ENCODE results near the gene AFP. TPM values are rescaled to one million over a fixed set of nuclear protein-coding genes. Genes with fewer than 3 reads are reported as not detected.
A peak's percentile ranks its signal among the peaks of the same experiment; 100 is the strongest.

Gene AFP
- total RNA-seq, 1 experiment from 2014 or later = 4.9 TPM

DNA sequence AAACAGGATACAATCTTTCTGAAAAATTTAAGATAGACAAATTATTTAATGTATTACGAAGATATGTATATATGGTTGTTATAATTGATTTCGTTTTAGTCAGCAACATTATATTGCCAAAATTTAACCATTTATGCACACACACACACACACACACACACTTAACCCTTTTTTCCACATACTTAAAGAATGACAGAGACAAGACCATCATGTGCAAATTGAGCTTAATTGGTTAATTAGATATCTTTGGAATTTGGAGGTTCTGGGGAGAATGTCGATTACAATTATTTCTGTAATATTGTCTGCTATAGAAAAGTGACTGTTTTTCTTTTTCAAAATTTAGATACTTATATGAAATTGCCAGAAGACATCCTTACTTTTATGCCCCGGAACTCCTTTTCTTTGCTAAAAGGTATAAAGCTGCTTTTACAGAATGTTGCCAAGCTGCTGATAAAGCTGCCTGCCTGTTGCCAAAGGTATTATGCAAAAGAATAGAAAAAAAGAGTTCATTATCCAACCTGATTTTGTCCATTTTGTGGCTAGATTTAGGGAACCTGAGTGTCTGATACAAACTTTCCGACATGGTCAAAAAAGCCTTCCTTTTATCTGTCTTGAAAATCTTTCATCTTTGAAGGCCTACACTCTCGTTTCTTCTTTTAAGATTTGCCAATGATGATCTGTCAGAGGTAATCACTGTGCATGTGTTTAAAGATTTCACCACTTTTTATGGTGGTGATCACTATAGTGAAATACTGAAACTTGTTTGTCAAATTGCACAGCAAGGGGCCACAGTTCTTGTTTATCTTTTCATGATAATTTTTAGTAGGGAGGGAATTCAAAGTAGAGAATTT is 26.8 kb upstream of the AFP start:
- Histone ChIP-seq H3K27ac (ENCODE audit: insufficient read length, low read depth, low read length) (no peak overlapping the region), H3K4ac (ENCODE audit: low read depth, low read length) (no peak overlapping the region), H4K8ac (replicated peaks; ENCODE audit: insufficient read length, low read depth, low read length) (no peak overlapping the region), H2BK5ac (ENCODE audit: insufficient read length, low read length) (no peak overlapping the region), H3K9me3 (ENCODE audit: control insufficient read depth, low read depth, low read length) (no peaks in the 10 kb centered on the region), H2AK5ac (ENCODE audit: insufficient read length, low read length) (no peak overlapping the region), H3K79me1 (ENCODE audit: insufficient read depth, low read depth, low read length, poor library complexity, severe bottlenecking) (no peaks in the 10 kb centered on the region), H2AFZ (ENCODE audit: low read length) (no peak overlapping the region), H3K18ac (ENCODE audit: insufficient read length, low read depth, low read length) (no peak overlapping the region), H3T11ph (ENCODE audit: low read length) (no peak overlapping the region), H3K56ac (ENCODE audit: insufficient read length, low read depth, low read length) (no peak overlapping the region), H2BK15ac (ENCODE audit: low read depth, low read length) (no peak overlapping the region), H3K4me1 (ENCODE audit: insufficient read depth, low read length) (0 out of 2 replicates have a peak, but pooled peaks cover 2% of the 10 kb centered on the region), H2BK120ac (ENCODE audit: low read depth, low read length, poor library complexity, severe bottlenecking) (no peak overlapping the region), H2BK20ac (ENCODE audit: low read depth, low read length, poor library complexity, severe bottlenecking) (no peak overlapping the region), H3K9ac (ENCODE audit: extremely low read depth, insufficient read length, low read length) (no peak overlapping the region), H4K91ac (ENCODE audit: insufficient read length, low read depth, low read length) (no peak overlapping the region), H3K14ac (ENCODE audit: insufficient read depth, low read length) (no peak overlapping the region), H2BK12ac (ENCODE audit: insufficient read length, low read depth, low read length) (no peak overlapping the region), H4K5ac (ENCODE audit: insufficient read length, low read depth, low read length) (no peak overlapping the region), H3K79me2 (ENCODE audit: insufficient read depth, low read length) (no peaks in the 10 kb centered on the region), H3K23ac (ENCODE audit: insufficient read length, low read depth, low read length) (no peak overlapping the region), H4K20me1 (ENCODE audit: control insufficient read depth, insufficient read depth, insufficient read length) (no peaks in the 10 kb centered on the region), H3K27me3 (ENCODE audit: insufficient read depth, low read length) (no peaks in the 10 kb centered on the region), H3K23me2 (ENCODE audit: insufficient read length, low read depth, low read length, poor library complexity, severe bottlenecking) (no peaks in the 10 kb centered on the region), H3K4me2 (ENCODE audit: insufficient read depth, insufficient read length, low read length) (no peak overlapping the region)
- no peaks in the 10 kb centered on the region for H3K36me3 Mint-ChIP-seq (ENCODE audit: insufficient read depth in 1 of 3, low read depth in 3 of 3)
- H3K4me3 Mint-ChIP-seq = no peak overlapping the region
- TF ChIP-seq, protein P1, sequence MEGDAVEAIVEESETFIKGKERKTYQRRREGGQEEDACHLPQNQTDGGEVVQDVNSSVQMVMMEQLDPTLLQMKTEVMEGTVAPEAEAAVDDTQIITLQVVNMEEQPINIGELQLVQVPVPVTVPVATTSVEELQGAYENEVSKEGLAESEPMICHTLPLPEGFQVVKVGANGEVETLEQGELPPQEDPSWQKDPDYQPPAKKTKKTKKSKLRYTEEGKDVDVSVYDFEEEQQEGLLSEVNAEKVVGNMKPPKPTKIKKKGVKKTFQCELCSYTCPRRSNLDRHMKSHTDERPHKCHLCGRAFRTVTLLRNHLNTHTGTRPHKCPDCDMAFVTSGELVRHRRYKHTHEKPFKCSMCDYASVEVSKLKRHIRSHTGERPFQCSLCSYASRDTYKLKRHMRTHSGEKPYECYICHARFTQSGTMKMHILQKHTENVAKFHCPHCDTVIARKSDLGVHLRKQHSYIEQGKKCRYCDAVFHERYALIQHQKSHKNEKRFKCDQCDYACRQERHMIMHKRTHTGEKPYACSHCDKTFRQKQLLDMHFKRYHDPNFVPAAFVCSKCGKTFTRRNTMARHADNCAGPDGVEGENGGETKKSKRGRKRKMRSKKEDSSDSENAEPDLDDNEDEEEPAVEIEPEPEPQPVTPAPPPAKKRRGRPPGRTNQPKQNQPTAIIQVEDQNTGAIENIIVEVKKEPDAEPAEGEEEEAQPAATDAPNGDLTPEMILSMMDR (conservative IDR thresholded peaks at IDR 0.05) = no peak
- no CpG with 5 or more reads among the region's 6 CpGs for WGBS (ENCODE audit: extremely low coverage, insufficient read length, low lambda C conversion rate)
- H3K4me1 Mint-ChIP-seq = peaks cover 10 to 14% of the 10 kb centered on the region in 2 experiments
- H3K27ac Mint-ChIP-seq = peak overlapping the region in 1 of 3 experiments; percentile 22; a peak in 1 of 7 replicates
- no peak for DNase-seq
- H3K9me3 Mint-ChIP-seq = no peaks in the 10 kb centered on the region
- H3K27me3 Mint-ChIP-seq (ENCODE audit: low read depth) = no peaks in the 10 kb centered on the region
